G401 (cell line): Measurements from ENCODE around the gene OR2A42. TPM values are rescaled to one million over a fixed set of nuclear protein-coding genes. Genes with fewer than 3 reads are reported as not detected.

Experiments
- total RNA-seq: library from RNA; depleted of rRNA; stranded (reverse); fragments of >200 nt; shearing (Covaris generic); gene quantifications from 2 replicates; pipeline ENCODE4 v1.2.3, GENCODE V29; 2014; rRNA removed

OR2A42 gene
- total RNA-seq, 1 experiment from 2014 or later = not detected

Other genes starting within 250 kb of the OR2A42 start
- not detected in 2 replicates for gene OR6B1, start 239.3 kb downstream of the OR2A42 start, total RNA-seq
- gene OR2A5, start 190.7 kb downstream of the OR2A42 start, total RNA-seq = not detected in 2 replicates
- not detected in 2 replicates for gene OR2A25, start 169.8 kb downstream of the OR2A42 start, total RNA-seq
- gene OR2A12, start 153.3 kb downstream of the OR2A42 start, total RNA-seq = not detected in 2 replicates
- not detected in 2 replicates for gene OR2A2, start 130.0 kb downstream of the OR2A42 start, total RNA-seq
- gene OR2A14, start 116.4 kb downstream of the OR2A42 start, total RNA-seq = not detected in 2 replicates
- not detected in 2 replicates for gene CTAGE4, start 56.1 kb downstream of the OR2A42 start, total RNA-seq
- gene ARHGEF35, start 43.8 kb downstream of the OR2A42 start, total RNA-seq = not detected in 2 replicates
- gene OR2A7, start 25.2 kb upstream of the OR2A42 start, total RNA-seq = not detected in 2 replicates
- not detected in 2 replicates for gene CTAGE8, start 29.7 kb upstream of the OR2A42 start, total RNA-seq
- not detected in 2 replicates for gene OR2A1, start 72.8 kb upstream of the OR2A42 start, total RNA-seq
- gene ARHGEF5, start 115.8 kb upstream of the OR2A42 start, total RNA-seq = not detected in 2 replicates
- not detected in 2 replicates for gene NOBOX, start 164.1 kb upstream of the OR2A42 start, total RNA-seq